Sigmoid colon (tissue), 7 donors: ENCODE data around the gene ATP11B. TPM values are rescaled to one million over a fixed set of nuclear protein-coding genes. Genes with fewer than 3 reads are reported as not detected.

ENCODE experiments used
- DNase-seq: peaks from one replicate; pipeline ENCODE4 v3.0.0-alpha.2; 2019
- H3K27ac ChIP-seq, 4 donors: fragments of 200-600 bp; sonication (generic); one replicate each; pipeline ENCODE4 v1.5.1; 2016 to 2019; ENCODE audit warnings: mild to moderate bottlenecking in 1 of 4
- H3K27me3 ChIP-seq, 3 donors: fragments of 200-600 bp; sonication (generic); one replicate each; pipeline ENCODE4 v1.5.1; 2019; ENCODE audit warnings: mild to moderate bottlenecking in 1 of 3
- H3K36me3 ChIP-seq, 4 donors: fragments of 200-600 bp; sonication (generic); one replicate each; pipeline ENCODE4 v1.5.1; 2016 to 2019
- H3K4me1 ChIP-seq, 4 donors: fragments of 200-600 bp; sonication (generic); one replicate each; pipeline ENCODE4 v1.5.1; 2017 to 2019
- H3K4me3 ChIP-seq, 4 donors: fragments of 200-600 bp; sonication (generic); one replicate each; pipeline ENCODE4 v1.5.1; 2017 to 2019; ENCODE audit warnings: mild to moderate bottlenecking in 2 of 4, moderate library complexity in 1 of 4
- H3K9me3 ChIP-seq, 4 donors: fragments of 200-600 bp in 3 of 4; sonication (generic) in 3 of 4; one replicate each; pipeline versions ENCODE4 v1.5.1 to v1.6.1; 2013 to 2019
- CTCF ChIP-seq, 4 experiments: fragments of 450-650 bp in 3 of 4; fragments of 200-600 bp in 1 of 4; IDR thresholded peaks; one replicate each; pipeline ENCODE4 v1.5.1; 2016 to 2019; ENCODE audit warnings: antibody characterized with exemption in 4 of 4, mild to moderate bottlenecking in 3 of 4, moderate library complexity in 2 of 4
- EP300 ChIP-seq, 4 donors: sonication (generic); formaldehyde crosslinking; IDR thresholded peaks; one replicate each; pipeline ENCODE4 v1.6.1; 2017; ENCODE audit warnings: antibody characterized with exemption in 4 of 4
- POLR2A ChIP-seq, 2 donors: fragments of 450-650 bp; IDR thresholded peaks; one replicate each; pipeline ENCODE4 v1.6.1; 2016; ENCODE audit warnings: antibody characterized with exemption in 2 of 2, mild to moderate bottlenecking in 2 of 2, moderate library complexity in 2 of 2
- POLR2AphosphoS5 ChIP-seq, 4 donors: sonication (generic); formaldehyde crosslinking; IDR thresholded peaks; one replicate each; pipeline ENCODE4 v1.6.1; 2017; ENCODE audit warnings: antibody characterized with exemption in 4 of 4
- WGBS, 2 donors: extraction: QIAGEN DNeasy Blood & Tissue Kit; methylation state at CpG; one replicate each; pipeline ENCODE4 v1.1.7; 2013; 5-methylcytosine and 5-hydroxymethylcytosine counted together
- intact Hi-C: fragments of 100-400 bp; cut with DNase I; formaldehyde crosslinking; loops from one replicate; pipeline ENCODE4 v1.15.1; 2023
- polyA plus RNA-seq, 3 donors: library from polyadenylated mRNA; stranded (reverse); fragments of 200-250 nt; gene quantifications; one replicate each; pipeline ENCODE4 v1.2.3, GENCODE V29; 2013
- total RNA-seq, 4 donors: library from RNA; depleted of rRNA; stranded (reverse); fragments of >200 nt; gene quantifications; one replicate each; pipeline ENCODE4 v1.1.0, GENCODE V29; 2016
- donor health status: healthy with polysubstance abuse.
- donor health status: Bipolar disorder and iron deficiency.
- donor health status: healthy.

ATP11B gene
- total and polyA plus RNA-seq, 7 donors, result 6.7 to 69.9 (median 41.8) TPM

GRCh38 chr3:182807061-182807460, 13.8 kb downstream of the ATP11B start:
- Histone ChIP-seq H3K4me1 (peaks cover 0 to 65% (median 34%) of the 10 kb centered on the region in 4 donors), H3K27me3 (no peaks in the 10 kb centered on the region), H3K4me3 (no peak overlapping the region), H3K36me3 (no peaks in the 10 kb centered on the region), H3K9me3 (no peaks in the 10 kb centered on the region), H3K27ac (no peak overlapping the region)
- WGBS, 2 donors, result 83 to 86% methylated on average over 1 of the region's 1 CpG
- DNase-seq, result no peak
- intact Hi-C loops, result no loop called here
- TF ChIP-seq POLR2A (IDR thresholded peaks at IDR 0.05), result no peak
- no peak for TF ChIP-seq CTCF (IDR thresholded peaks at IDR 0.05)
- TF ChIP-seq POLR2AphosphoS5 (IDR thresholded peaks at IDR 0.05), result no peak
- no peak for TF ChIP-seq EP300 (IDR thresholded peaks at IDR 0.05)

GRCh38 chr3:182808041-182808770, 14.9 kb downstream of the ATP11B start:
- no peak for TF ChIP-seq CTCF (IDR thresholded peaks at IDR 0.05)
- no peak for TF ChIP-seq POLR2A (IDR thresholded peaks at IDR 0.05)
- TF ChIP-seq EP300 (IDR thresholded peaks at IDR 0.05), result no peak
- TF ChIP-seq POLR2AphosphoS5 (IDR thresholded peaks at IDR 0.05), result no peak
- DNase-seq, result no peak
- no peak overlapping the region for H3K4me3 ChIP-seq
- intact Hi-C loops, result no loop called here
- 56 to 78% methylated on average over 3 of the region's 3 CpGs for WGBS, 2 donors
- H3K27me3 ChIP-seq, result no peaks in the 10 kb centered on the region
- H3K36me3 ChIP-seq, result no peaks in the 10 kb centered on the region
- peaks cover 0 to 57% (median 26%) of the 10 kb centered on the region in 4 donors for H3K4me1 ChIP-seq
- no peaks in the 10 kb centered on the region for H3K9me3 ChIP-seq
- H3K27ac ChIP-seq, result no peak overlapping the region

- intact Hi-C loops, result no loop called here
- no peaks in the 10 kb centered on the region for H3K27me3 ChIP-seq
- no peaks in the 10 kb centered on the region for H3K36me3 ChIP-seq
- H3K4me1 ChIP-seq, result peaks cover 0 to 51% (median 26%) of the 10 kb centered on the region in 4 donors
- H3K27ac ChIP-seq, result no peak overlapping the region
- TF ChIP-seq POLR2A (IDR thresholded peaks at IDR 0.05), result no peak
- no peak for TF ChIP-seq EP300 (IDR thresholded peaks at IDR 0.05)
- no peak for TF ChIP-seq CTCF (IDR thresholded peaks at IDR 0.05)
- no peak for TF ChIP-seq POLR2AphosphoS5 (IDR thresholded peaks at IDR 0.05)
- no peak for DNase-seq
- 98% methylated on average over 3 of the region's 3 CpGs for WGBS, 2 donors
- H3K4me3 ChIP-seq, result no peak overlapping the region
- no peaks in the 10 kb centered on the region for H3K9me3 ChIP-seq
Measured at GRCh38 chr3:182809531-182809930, 16.2 kb downstream of the ATP11B start.

- intact Hi-C loops, result no loop called here
- Histone ChIP-seq H3K4me3 (no peak overlapping the region), H3K4me1 (peaks cover 0 to 63% (median 38%) of the 10 kb centered on the region in 4 donors), H3K27me3 (no peaks in the 10 kb centered on the region), H3K36me3 (no peaks in the 10 kb centered on the region), H3K27ac (no peak overlapping the region), H3K9me3 (no peaks in the 10 kb centered on the region)
- 86 to 87% methylated on average over 3 of the region's 3 CpGs for WGBS, 2 donors
- DNase-seq, result no peak
- TF ChIP-seq CTCF (IDR thresholded peaks at IDR 0.05) (no peak), EP300 (IDR thresholded peaks at IDR 0.05) (no peak), POLR2AphosphoS5 (IDR thresholded peaks at IDR 0.05) (no peak), POLR2A (IDR thresholded peaks at IDR 0.05) (no peak)
Measured at GRCh38 chr3:182810574-182811268, 17.4 kb downstream of the ATP11B start.
